Thoracic aorta (tissue), 2 donors: Measurements from ENCODE around the gene KDM6A. TPM values are rescaled to one million over a fixed set of nuclear protein-coding genes. Genes with fewer than 3 reads are reported as not detected.
"Not testable (repeated sequence)": the region's sequence is repeated elsewhere in the genome, so short reads cannot be mapped to it uniquely, and the experiment has no call there.

ENCODE experiments used
- ATAC-seq: fragments of 150-250 bp; one replicate; pipeline ENCODE4 v1.8.0; 2017; ENCODE audit warnings: low read depth; ENCODE audit not compliant: insufficient number of reproducible peaks, low FRiP score
- DNase-seq: peaks from one replicate; pipeline ENCODE4 v3.0.0-alpha.2; 2020; ENCODE audit warnings: low spot score
- H3K27ac ChIP-seq, 2 donors: fragments of 200-600 bp; sonication (generic); 1 replicate in 1 of 2; 2 replicates in 1 of 2; pipeline ENCODE4 v1.5.1; 2016; ENCODE audit warnings: mild to moderate bottlenecking in 2 of 2, moderate library complexity in 2 of 2
- H3K27me3 ChIP-seq: fragments of 200-600 bp; sonication (generic); replicated peaks from 2 replicates; pipeline ENCODE4 v1.6.0; 2016; ENCODE audit warnings: mild to moderate bottlenecking; ENCODE audit not compliant: insufficient read depth
- H3K36me3 ChIP-seq: fragments of 200-600 bp; sonication (generic); one replicate; pipeline ENCODE4 v1.5.1; 2016
- H3K4me1 ChIP-seq, 2 donors: fragments of 200-600 bp; sonication (generic); 1 replicate in 1 of 2; 2 replicates in 1 of 2; pipeline versions ENCODE4 v1.5.1 to v1.6.0; 2016; ENCODE audit warnings: low read depth in 2 of 2, mild to moderate bottlenecking in 1 of 2; ENCODE audit not compliant: control insufficient read depth in 1 of 2
- H3K4me3 ChIP-seq: fragments of 200-600 bp; sonication (generic); 2 replicates; pipeline ENCODE4 v1.5.1; 2016; ENCODE audit warnings: mild to moderate bottlenecking
- H3K9me3 ChIP-seq: fragments of 200-600 bp; sonication (generic); 2 replicates; pipeline ENCODE4 v1.5.1; 2016
- CTCF ChIP-seq: fragments of 200-600 bp; sonication (generic); IDR thresholded peaks from one replicate; pipeline ENCODE4 v1.5.1; 2019; ENCODE audit warnings: antibody characterized with exemption
- total RNA-seq, 2 donors: library from RNA; depleted of rRNA; stranded (reverse); fragments of >200 nt; gene quantifications; one replicate each; pipeline versions ENCODE4 v1.1.0 to v1.2.3, GENCODE V29; 2016

Gene KDM6A
- total RNA-seq, 2 donors from 2014 or later, result 18.3 to 26.9 TPM

GRCh38 chrX:45035071-45035470 is 162.1 kb downstream of the KDM6A start:
- H3K27ac ChIP-seq, result no peak overlapping the region
- no peak for TF ChIP-seq CTCF
- H3K27me3 ChIP-seq, result no peaks in the 10 kb centered on the region
- ATAC-seq, result no peak
- no peaks in the 10 kb centered on the region for H3K9me3 ChIP-seq
- H3K4me1 ChIP-seq, result no peaks in the 10 kb centered on the region
- H3K4me3 ChIP-seq, result no peak overlapping the region
- DNase-seq, result no peak
- no peaks in the 10 kb centered on the region for H3K36me3 ChIP-seq

GRCh38 chrX:45036161-45036560 is 163.2 kb downstream of the KDM6A start:
- H3K9me3 ChIP-seq, result no peaks in the 10 kb centered on the region
- H3K4me1 ChIP-seq, result no peaks in the 10 kb centered on the region
- ATAC-seq, result no peak
- no peak overlapping the region for H3K27ac ChIP-seq
- H3K36me3 ChIP-seq, result no peaks in the 10 kb centered on the region
- no peak for TF ChIP-seq CTCF
- DNase-seq, result no peak
- no peaks in the 10 kb centered on the region for H3K27me3 ChIP-seq
- H3K4me3 ChIP-seq, result no peak overlapping the region

GRCh38 chrX:45040137-45040536 is 167.1 kb downstream of the KDM6A start:
- not testable (repeated sequence) for H3K9me3 ChIP-seq, H3K27me3 ChIP-seq, H3K36me3 ChIP-seq, H3K4me3 ChIP-seq, ATAC-seq, H3K27ac ChIP-seq, H3K4me1 ChIP-seq, DNase-seq

- no peaks in the 10 kb centered on the region for H3K36me3 ChIP-seq
- no peaks in the 10 kb centered on the region for H3K9me3 ChIP-seq
- no peak overlapping the region for H3K4me3 ChIP-seq
- H3K27ac ChIP-seq, result no peak overlapping the region
- no peaks in the 10 kb centered on the region for H3K27me3 ChIP-seq
- no peaks in the 10 kb centered on the region for H3K4me1 ChIP-seq
- no peak for TF ChIP-seq CTCF
- ATAC-seq (no peak), DNase-seq (no peak)
These were observed 173.4 kb downstream of the KDM6A start for GRCh38 chrX:45046417-45046816.

GRCh38 chrX:45050558-45050957 is 177.6 kb downstream of the KDM6A start:
- H3K27ac ChIP-seq, result no peak overlapping the region
- no peak overlapping the region for H3K4me3 ChIP-seq
- H3K36me3 ChIP-seq, result no peaks in the 10 kb centered on the region
- H3K4me1 ChIP-seq, result no peaks in the 10 kb centered on the region
- H3K9me3 ChIP-seq, result no peaks in the 10 kb centered on the region
- no peak for TF ChIP-seq CTCF
- H3K27me3 ChIP-seq, result no peaks in the 10 kb centered on the region
- DNase-seq (no peak), ATAC-seq (no peak)

- DNase-seq (no peak), ATAC-seq (no peak)
- no peaks in the 10 kb centered on the region for H3K4me1 ChIP-seq
- no peak overlapping the region for H3K4me3 ChIP-seq
- no peak for TF ChIP-seq CTCF
- no peaks in the 10 kb centered on the region for H3K27me3 ChIP-seq
- H3K36me3 ChIP-seq, result peaks cover 4% of the 10 kb centered on the region
- H3K9me3 ChIP-seq, result no peaks in the 10 kb centered on the region
- H3K27ac ChIP-seq, result no peak overlapping the region
These were observed 183.6 kb downstream of the KDM6A start for GRCh38 chrX:45056428-45057145.

GRCh38 chrX:45059906-45060305 is 186.9 kb downstream of the KDM6A start:
- H3K4me3 ChIP-seq, H3K9me3 ChIP-seq, H3K27me3 ChIP-seq, ATAC-seq, H3K4me1 ChIP-seq, H3K36me3 ChIP-seq, H3K27ac ChIP-seq, DNase-seq: not testable (repeated sequence)
